ENCODE measurements around the gene NECTIN1.

NECTIN1 gene

GRCh38 chr11:119684361-119685110 lies 44.5 kb downstream of the NECTIN1 start:
- Histone ChIP-seq H4K20me1 (ENCODE audit: low read depth, low read length) (no peaks in the 10 kb centered on the region), H3K4me3 (ENCODE audit: insufficient read depth, low read length, poor library complexity, severe bottlenecking) (no peak overlapping the region), H3K27ac (ENCODE audit: low read depth, low read length) (no peak overlapping the region), H3K9ac (ENCODE audit: low read length) (no peak overlapping the region), H3F3A (ENCODE audit: insufficient read depth) (no peaks in the 10 kb centered on the region), H3K9me3 (ENCODE audit: insufficient read depth, low read length) (no peaks in the 10 kb centered on the region), H3K4me2 (ENCODE audit: low read depth, low read length, poor library complexity, severe bottlenecking) (no peak overlapping the region), H3K27me3 (ENCODE audit: low read length) (no peaks in the 10 kb centered on the region), H3K9me2 (replicated peaks; ENCODE audit: insufficient read depth, low read length) (no peaks in the 10 kb centered on the region), H3K36me3 (ENCODE audit: low read length) (no peaks in the 10 kb centered on the region), H2AFZ (ENCODE audit: low read depth, low read length, severe bottlenecking) (no peak overlapping the region), H3K79me2 (ENCODE audit: insufficient read depth, low read length) (no peaks in the 10 kb centered on the region; the same call in 1 of the 2 replicates)
- TF ChIP-seq EZH2phosphoT487 (conservative IDR thresholded peaks at IDR 0.05; ENCODE audit: low read length) (no peak), CTCF (IDR thresholded peaks at IDR 0.05; ENCODE audit: insufficient read depth, low read length, poor library complexity, severe bottlenecking) (no peak)

GRCh38 chr11:119683783-119684182 lies 45.2 kb downstream of the NECTIN1 start:
- Histone ChIP-seq H3K9ac (ENCODE audit: low read length) (no peak overlapping the region), H3F3A (ENCODE audit: insufficient read depth) (no peaks in the 10 kb centered on the region), H3K27ac (ENCODE audit: low read depth, low read length) (no peak overlapping the region), H3K9me3 (ENCODE audit: insufficient read depth, low read length) (no peaks in the 10 kb centered on the region), H2AFZ (ENCODE audit: low read depth, low read length, severe bottlenecking) (no peak overlapping the region), H3K36me3 (ENCODE audit: low read length) (no peaks in the 10 kb centered on the region), H4K20me1 (ENCODE audit: low read depth, low read length) (no peaks in the 10 kb centered on the region), H3K9me2 (replicated peaks; ENCODE audit: insufficient read depth, low read length) (no peaks in the 10 kb centered on the region), H3K27me3 (ENCODE audit: low read length) (no peaks in the 10 kb centered on the region), H3K4me2 (ENCODE audit: low read depth, low read length, poor library complexity, severe bottlenecking) (no peak overlapping the region), H3K4me3 (ENCODE audit: insufficient read depth, low read length, poor library complexity, severe bottlenecking) (no peak overlapping the region), H3K79me2 (ENCODE audit: insufficient read depth, low read length) (no peaks in the 10 kb centered on the region; the same call in 1 of the 2 replicates)
- no peak for TF ChIP-seq CTCF (IDR thresholded peaks at IDR 0.05; ENCODE audit: insufficient read depth, low read length, poor library complexity, severe bottlenecking)
- TF ChIP-seq EZH2phosphoT487 (conservative IDR thresholded peaks at IDR 0.05; ENCODE audit: low read length): no peak

GRCh38 chr11:119681361-119681910 lies 47.6 kb downstream of the NECTIN1 start:
- H3K79me2 ChIP-seq (ENCODE audit: insufficient read depth, low read length): no peaks in the 10 kb centered on the region; the same call in 1 of the 2 replicates

More at GRCh38 chr11:119681361-119681910, 47.6 kb downstream of the NECTIN1 start:
- H2AFZ ChIP-seq (ENCODE audit: low read depth, low read length, severe bottlenecking): no peak overlapping the region
- TF ChIP-seq CTCF (IDR thresholded peaks at IDR 0.05; ENCODE audit: insufficient read depth, low read length, poor library complexity, severe bottlenecking) (no peak), EZH2phosphoT487 (conservative IDR thresholded peaks at IDR 0.05; ENCODE audit: low read length) (no peak)
- no peaks in the 10 kb centered on the region for H3K27me3 ChIP-seq (ENCODE audit: low read length)
- peaks cover 9% of the 10 kb centered on the region; the same call in 1 of the 2 replicates for H3K9me3 ChIP-seq (ENCODE audit: insufficient read depth, low read length)
- H3K36me3 ChIP-seq (ENCODE audit: low read length): peaks cover 10% of the 10 kb centered on the region
- H3F3A ChIP-seq (ENCODE audit: insufficient read depth): no peaks in the 10 kb centered on the region
- no peak overlapping the region for H3K4me2 ChIP-seq (ENCODE audit: low read depth, low read length, poor library complexity, severe bottlenecking)
- no peak overlapping the region for H3K27ac ChIP-seq (ENCODE audit: low read depth, low read length)
- no peak overlapping the region for H3K9ac ChIP-seq (ENCODE audit: low read length)
- no peak overlapping the region for H3K4me3 ChIP-seq (ENCODE audit: insufficient read depth, low read length, poor library complexity, severe bottlenecking)
- H3K9me2 ChIP-seq (replicated peaks; ENCODE audit: insufficient read depth, low read length): no peaks in the 10 kb centered on the region
- no peaks in the 10 kb centered on the region for H4K20me1 ChIP-seq (ENCODE audit: low read depth, low read length)
